ENCODE data around the gene ETV6.

DNA sequence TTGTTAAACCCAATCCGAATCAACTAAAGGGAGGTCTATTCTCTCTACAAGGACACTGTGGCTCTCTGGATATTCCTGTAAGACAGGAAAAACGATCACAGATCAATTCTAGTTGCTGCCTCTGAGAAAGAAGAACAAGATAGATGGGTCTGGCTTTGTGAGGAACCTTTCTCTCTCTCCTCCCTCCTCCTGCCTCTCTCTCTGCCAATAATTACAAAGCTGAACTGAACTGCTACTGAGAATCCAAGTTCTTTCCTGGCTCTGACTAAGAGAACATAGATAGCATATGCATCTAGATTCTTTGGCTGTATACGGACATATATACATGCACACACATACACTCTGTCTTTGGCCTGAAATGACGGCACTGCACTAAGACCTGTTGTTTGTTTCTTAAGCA is 27.6 kb downstream of the ETV6 start:
- TF ChIP-seq CHD1 (IDR thresholded peaks at IDR 0.05; ENCODE audit: low read depth, low read length) (no peak), YY1 (IDR thresholded peaks at IDR 0.05; ENCODE audit: low read depth, low read length) (no peak)
- TF ChIP-seq, protein P1, sequence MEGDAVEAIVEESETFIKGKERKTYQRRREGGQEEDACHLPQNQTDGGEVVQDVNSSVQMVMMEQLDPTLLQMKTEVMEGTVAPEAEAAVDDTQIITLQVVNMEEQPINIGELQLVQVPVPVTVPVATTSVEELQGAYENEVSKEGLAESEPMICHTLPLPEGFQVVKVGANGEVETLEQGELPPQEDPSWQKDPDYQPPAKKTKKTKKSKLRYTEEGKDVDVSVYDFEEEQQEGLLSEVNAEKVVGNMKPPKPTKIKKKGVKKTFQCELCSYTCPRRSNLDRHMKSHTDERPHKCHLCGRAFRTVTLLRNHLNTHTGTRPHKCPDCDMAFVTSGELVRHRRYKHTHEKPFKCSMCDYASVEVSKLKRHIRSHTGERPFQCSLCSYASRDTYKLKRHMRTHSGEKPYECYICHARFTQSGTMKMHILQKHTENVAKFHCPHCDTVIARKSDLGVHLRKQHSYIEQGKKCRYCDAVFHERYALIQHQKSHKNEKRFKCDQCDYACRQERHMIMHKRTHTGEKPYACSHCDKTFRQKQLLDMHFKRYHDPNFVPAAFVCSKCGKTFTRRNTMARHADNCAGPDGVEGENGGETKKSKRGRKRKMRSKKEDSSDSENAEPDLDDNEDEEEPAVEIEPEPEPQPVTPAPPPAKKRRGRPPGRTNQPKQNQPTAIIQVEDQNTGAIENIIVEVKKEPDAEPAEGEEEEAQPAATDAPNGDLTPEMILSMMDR (IDR thresholded peaks at IDR 0.05; ENCODE audit: control extremely low read depth in 1 of 3, insufficient read depth in 1 of 3, low read depth in 1 of 3, low read length in 3 of 3) = no peak

Data from H1 (cell line).